HG03159 (cell line): Measurements from ENCODE around the gene SST.
"Not testable (repeated sequence)": the region's sequence is repeated elsewhere in the genome, so short reads cannot be mapped to it uniquely, and the experiment has no call there.

ENCODE experiments used
- ATAC-seq: cut with Tn5 transposase; IDR thresholded peaks from one replicate; pipeline ENCODE4 v1.9.1; 2021; ENCODE audit warnings: mild to moderate bottlenecking, moderate library complexity; ENCODE audit not compliant: unreplicated experiment

SST gene

DNA sequence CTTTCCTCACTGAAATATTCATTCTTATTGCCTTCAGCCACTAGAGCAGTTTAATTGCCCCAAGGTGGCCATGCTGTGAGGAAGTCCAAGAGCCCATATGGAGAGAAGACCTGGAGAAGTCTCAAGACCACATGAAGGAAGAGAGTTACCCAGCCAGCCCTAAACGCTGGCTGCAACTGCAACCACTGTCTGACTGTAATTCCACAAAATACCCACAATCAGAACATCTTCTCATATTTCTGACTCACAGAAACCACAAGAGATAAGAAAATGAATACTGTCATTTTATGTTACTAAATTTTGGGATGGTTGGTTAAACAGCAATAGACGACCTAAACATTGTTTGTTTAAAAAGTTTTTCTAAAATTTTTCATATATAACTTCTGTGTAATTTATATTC, 14.7 kb upstream of the SST start:
- no peak for ATAC-seq

DNA sequence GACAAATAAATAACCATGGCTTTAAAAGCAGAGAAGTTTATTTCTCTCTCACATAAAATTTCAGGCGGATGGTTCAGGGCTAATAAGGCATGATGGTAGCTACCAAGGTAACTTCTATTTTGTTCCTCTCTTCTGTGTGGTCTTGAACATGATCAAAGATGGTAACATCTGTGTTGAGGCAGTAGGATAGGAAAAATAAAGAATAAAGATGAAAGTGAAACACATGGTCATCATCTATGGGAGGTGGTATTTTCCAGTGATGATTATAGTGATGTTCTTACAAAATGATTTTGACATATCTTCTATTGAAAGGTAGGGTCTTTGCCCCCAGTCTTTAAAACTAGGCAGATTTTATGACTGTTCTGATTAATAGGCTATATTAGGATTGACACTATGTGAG, 14.2 kb upstream of the SST start:
- ATAC-seq: no peak

DNA sequence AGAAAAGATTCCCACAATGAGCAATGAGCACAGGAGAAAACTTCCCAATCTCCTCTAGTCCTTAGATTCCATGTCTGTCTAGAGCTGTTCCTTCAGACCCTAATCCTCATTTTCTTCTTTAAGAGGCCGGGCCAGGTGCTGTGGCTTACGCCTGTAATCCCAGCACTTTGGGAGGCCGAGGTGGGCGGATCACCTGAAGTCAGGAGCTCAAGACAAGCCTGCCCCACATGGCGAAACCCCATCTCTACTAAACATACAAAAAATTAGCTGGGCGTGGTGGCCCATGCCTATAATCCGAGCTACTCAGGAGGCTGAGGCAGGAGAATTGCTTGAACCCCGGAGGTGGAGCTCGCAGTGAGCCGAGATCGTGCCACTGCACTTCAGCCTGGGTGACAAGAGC, 11.6 kb upstream of the SST start:
- not testable (repeated sequence) for ATAC-seq

DNA sequence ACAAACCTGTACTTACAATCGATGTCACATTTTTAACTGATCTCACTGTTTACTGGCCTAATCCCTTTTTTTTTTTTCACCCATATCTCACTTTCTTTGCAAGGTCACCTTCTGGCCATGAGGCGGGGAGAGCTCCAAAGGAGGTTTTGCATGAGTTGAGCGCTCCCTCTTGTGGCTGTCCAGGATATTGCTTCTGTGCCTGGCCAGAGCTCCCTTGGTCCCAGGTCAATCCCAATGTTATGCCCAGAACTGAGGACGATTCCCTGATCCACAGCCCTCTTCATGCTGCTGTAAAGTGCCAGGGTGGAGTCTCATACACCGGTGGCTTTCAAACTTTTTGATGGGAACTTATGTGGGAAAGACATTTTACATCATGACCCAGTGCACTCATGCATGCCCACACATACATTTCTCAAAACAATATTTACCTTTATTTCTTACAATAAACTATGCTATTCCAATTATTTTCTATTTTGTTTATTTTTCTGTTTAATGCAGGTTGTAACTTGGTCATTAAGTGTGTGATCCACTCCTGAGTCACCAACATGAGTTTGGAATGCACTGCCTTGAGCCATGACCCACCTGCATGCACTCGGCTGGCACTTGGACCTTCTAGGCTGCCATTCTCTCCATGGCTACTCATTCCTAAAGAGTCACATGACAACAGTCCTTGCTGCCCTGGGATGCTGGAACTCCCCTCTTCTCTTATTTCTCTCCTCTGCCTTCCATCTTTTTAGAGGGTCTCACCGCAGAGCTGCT, 9.6 kb upstream of the SST start:
- ATAC-seq: peak; percentile 92

DNA sequence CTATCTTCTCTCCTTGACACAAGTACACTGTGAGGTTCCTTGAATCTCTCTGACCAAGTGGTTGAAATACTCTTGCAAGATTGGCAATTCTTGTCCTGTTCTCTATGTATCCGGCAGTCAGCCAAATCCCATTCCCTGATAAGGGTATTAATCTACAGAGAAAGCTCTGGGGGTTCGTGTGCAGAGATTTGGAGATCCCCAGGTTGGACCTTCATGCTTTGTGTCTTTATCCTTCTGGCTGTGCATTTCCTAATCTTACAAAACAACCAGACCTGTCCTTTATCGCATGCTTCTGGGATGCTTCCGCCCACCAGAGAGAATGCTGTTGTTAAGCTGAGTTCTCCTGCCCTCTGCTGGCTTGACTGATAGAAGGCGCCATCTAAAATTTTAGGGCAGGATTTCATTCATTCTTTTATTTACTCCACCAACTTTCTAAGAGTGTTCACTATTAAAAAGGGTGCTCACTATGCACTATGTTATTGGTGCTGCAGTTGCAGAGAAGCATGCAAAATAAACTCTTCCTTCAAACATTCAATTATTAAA, 8.6 kb upstream of the SST start:
- ATAC-seq: no peak

DNA sequence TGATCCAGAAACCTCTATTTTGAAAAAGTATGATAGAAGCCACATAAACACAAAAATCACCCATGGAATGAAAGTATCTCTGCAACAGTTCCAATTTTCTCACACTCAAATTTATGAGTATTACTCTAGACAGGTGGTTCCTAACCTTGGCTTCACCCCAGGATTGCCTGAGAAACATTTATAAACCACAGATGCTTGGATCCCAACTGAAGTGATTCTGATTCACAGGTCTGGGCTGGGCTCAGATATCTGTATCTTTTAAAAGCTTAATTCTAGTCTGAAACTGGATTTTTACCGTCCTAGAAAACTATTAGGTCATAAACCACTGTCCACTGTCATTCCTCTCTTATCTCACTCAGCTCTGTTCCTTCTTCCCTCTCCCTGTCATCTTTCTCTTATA, 7.4 kb upstream of the SST start:
- ATAC-seq: no peak

DNA sequence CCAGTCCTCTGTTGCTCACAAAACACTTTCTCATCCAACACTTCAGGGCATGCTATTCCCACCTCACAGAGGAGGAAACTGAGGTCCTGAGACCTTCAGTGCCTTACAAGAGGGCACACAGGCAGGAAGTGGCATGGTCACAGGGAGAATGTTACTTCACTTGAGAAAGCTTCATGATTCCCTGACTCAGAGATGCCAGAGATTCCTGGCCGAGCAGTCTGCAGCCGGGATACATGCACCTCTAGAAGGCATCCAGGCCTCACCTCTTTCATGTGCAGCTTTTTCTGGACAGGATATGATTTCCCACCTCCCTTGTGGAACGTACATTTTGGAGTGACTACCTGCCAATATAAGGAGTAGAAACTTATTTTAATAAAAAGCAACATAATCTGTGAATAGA, 2.8 kb upstream of the SST start:
- no peak for ATAC-seq

DNA sequence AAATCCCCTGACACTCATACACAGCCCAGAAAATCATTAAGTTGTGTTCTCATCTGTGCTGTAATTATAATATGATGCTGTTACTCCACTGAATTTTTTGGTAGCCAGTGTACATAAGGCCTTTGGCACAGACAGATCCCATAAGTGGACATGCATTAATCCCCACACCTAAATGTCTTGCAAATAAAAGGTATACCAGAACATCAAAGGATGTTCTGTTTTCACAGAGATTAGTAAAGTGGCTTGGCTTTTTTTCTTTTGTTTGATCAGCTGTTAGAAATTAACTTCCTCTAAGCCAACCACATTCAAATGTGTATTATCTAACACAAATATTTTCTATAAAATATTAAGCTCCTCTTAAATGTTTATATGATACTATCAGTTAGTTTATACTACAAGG, 2.7 kb downstream of the SST start:
- no peak for ATAC-seq

DNA sequence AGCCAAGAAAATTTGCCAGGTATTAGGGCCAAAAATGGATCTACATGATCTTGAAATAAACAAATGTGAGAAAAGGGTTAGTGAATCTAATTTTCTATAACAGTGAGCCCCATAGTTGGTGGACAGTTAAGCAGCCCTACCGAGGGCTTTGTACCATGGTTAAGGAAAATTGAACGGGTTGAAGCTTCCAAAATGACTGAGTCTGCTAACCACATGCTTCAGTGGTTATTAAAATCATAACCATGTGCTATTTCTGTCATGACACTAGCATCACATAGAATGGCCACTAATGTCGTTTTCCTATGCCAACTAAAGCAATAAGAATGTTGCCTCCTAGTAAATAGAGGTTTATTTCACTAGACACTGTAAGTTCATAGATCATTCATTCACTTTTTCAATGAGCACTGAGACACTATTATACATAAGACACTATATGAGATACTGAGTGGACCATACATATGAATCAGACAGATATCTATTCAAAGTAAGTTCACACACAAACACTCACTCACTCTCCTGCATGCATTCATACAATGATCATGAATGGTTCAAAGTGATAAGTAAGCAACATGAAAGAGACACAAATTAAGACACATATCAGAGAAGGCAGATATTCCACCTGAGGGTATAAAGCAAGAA, 4.3 kb downstream of the SST start:
- ATAC-seq: no peak

DNA sequence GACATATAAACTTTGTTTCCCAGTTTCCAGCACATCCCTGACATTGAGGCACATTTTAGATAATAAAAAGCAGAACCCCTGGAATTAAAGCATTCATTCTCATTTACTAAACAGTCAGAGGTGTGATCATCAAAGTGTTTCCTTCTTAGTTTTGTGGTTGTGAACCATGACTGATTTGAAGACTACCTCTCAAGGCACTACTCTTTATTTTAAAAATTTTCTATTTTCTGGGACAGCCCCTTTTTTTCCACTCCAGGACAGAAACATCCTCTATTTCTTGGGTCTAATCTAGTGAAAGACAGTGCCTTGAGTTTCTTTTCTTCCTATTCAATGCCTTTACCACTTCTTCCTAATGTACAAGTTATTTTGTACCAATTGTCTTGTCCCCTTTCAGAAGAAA, 5.2 kb downstream of the SST start:
- ATAC-seq: no peak

DNA sequence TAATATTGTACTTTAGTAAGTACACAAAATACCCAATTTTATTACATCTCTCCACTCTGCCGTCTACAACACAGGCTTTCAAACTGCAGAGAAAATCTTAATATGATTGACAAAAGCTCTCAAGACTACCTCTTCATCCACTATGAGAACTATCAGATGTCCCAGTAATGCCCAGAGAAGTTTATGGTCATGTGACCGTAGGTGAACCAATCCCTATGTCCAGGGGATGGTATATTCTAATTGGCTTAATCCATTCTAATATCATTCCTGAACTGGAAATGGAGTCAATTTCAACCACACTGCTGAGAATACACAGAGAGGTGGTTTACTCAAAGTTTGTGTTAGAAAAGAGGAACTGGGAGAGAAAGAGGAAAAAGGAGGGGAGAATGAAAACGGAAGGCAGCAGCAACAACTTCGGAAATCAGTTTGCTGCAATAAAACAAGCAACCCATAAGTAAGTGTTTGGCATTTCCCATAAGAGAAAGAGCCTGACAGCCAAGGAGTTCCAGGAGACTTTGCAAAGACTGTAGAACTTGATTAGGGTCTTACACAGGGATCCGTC, 7.3 kb downstream of the SST start:
- no peak for ATAC-seq

DNA sequence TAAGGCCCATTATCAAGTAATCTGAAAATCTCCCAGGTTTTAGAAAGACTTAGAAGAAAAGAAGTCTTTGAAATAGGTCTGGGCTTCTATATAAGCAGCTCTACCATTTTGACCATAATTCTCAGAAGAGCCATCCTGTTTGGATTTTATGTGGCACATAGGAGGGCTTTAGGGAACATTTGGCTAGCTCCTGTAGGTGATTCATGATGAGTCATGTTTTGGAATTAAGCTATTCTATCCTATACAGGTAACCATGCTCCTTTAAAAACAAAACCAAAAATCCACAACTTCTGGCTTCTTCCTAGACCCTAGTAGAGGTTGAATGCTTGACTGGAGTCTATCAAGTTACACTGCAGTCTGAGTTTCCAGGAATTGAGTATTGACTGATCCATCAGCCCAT, 8.9 kb downstream of the SST start:
- no peak for ATAC-seq

DNA sequence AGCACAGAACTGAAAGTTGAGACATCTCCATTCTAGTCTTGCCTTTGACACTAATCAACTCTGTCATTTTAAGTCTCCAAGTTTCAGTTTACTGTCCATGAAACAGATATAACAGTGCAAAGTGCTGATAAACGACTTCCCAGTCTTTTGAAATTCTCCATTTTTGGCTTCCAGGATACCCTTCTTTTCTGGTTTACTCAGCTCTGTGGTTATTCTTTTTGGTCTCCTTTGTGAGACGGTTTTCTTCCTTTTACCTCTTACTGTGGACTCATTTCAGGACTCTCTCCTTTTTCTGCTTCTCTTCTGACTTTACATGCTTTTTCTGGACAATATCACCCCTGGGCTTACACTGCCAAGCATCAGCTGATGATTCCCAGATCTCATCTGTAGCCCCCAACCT, 18.9 kb downstream of the SST start:
- ATAC-seq: no peak

DNA sequence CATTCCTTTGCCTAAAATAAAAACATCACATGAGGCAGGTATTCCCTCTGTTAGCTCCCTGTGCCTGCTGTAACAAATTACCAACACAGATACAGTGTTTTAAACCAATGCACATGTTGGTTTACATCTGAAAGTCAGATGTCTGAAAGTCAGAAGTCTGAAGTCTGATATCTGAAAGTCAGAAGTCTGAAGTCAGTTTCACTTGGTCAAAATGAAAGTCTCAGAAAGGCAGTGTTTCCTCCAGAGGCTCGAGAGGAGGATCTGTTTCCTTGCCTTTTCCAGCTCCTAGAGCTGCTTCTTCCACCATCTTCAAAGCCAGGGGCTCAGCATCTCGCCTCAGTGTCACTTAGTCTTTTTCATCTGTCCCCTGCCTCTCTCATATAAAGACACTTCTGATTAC, 22.0 kb downstream of the SST start:
- peak; percentile 94 for ATAC-seq

DNA sequence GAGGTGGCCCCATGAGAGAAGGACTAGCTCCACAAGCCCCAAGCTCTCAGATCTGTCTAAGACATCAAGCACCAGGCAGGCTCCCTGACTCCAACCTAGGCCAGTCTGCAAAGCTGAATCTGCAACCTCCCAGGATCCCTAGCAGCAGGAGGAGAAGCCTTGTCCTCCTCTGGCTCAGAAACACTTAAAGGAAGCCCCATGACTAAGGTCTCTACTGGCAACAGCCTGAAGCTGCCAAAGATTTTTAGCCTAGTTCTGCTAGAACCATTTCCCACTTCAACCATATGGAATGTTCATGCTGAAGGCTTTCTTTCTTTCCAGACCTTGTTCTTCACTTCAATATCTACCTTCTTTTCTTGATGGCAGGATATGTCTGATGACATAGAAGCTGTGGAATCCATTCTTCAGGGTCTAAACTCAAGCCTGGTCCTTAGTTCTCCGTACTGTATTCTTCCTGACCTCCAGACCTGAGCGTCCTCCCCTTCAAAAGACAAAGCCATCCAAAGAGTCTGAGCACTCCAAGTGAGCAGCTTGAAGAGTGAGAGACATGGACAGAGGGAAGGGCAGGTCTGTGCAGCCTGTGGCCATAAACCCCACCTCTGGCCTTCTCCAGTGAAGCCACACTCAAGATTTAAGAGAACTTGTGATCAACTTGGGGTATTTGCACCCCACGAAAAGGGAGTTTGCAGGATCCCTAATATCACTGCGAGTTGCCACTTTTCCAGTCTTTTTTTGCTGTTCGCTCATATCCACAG, 23.1 kb downstream of the SST start:
- no peak for ATAC-seq

DNA sequence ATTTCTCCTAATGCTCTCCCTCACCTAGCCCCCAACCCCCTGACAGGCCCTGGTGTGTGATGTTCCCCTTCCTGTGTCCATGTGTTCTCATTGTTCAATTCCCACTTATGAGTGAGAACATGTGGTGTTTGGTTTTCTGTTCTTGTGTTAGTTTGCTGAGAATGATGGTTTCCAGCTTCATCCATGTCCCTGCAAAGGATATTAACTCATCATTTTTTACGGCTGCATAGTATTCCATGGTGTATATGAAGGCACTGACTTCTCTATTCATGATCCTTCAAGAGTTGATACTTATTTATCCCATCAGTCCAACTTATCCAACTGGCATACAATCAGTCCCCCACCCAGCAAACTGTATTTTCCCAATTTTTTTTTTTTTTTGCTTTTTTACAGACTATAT, 24.8 kb downstream of the SST start:
- not testable (repeated sequence) for ATAC-seq

DNA sequence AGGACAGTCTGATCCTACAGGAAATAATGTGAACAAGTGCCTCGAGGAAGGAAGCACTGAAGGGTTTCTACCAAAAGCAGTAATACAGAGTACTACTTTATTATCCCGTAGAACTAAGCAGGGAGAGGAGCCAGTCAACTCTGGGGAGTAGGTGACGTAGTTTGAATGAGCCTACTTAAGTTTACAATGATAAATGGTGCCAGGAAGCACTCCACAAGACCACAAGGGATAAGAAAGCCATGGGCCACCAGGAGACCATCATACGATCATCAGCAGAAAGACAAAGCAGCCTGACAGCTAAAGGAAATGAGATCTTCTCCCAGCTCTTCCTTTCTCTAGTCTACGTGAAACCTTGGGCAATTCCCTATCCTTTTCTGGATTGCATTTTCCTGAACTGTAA, 27.3 kb downstream of the SST start:
- no peak for ATAC-seq

DNA sequence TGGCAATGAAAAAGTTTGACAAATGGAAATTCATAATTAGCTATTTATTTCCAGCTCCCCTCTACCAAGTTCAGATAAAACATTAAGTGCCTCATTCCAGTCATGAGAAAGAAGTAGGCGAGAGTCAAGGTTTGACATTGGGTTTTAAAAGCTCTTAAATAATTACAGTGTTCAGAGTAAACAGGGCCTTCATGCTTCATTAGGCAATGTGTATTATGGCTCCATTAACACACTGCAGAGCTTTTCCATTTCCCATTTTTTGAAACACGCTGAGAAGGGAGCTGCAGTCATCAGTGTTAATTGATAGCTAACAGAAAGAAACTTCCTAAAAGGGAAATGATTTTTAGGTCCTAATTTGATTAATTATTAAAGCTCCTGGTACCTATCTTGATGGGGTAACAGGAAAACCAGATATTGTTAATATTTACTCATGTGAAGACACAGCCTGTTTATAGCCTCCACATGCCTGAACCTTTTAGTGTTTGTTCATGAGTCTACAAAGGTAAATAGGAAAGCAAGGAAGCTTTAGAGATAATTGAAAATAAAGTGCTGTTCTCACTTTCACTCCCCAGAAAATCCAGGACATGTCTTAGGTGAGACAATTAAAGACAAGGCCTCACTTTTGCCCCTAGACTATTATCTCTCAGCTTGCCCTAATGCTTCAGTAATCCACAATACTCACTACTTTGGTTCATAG, 28.7 kb downstream of the SST start:
- no peak for ATAC-seq

DNA sequence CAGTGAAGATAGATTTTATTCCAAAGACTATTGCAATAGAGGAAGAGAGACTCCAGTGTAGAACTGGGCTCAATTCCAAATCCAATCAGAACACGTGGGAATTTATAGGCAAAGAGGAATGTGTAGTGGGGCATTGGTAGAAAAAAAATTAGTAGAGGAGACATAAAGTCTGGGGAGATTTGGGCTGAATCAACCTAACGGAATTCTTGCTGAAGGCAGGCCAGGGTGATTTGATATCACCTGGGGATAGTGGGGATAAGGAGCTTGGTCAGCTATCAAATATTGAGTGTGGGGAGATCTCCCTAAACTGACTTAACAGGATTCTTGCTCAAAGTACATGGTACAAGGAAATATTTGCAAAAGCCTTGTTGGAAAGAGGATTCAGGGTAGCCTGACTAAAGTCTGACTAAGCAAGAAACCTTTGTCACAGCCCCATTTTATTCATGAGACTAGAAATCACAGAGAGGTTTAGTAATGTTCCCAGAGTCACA, 29.6 kb downstream of the SST start:
- ATAC-seq: no peak

DNA sequence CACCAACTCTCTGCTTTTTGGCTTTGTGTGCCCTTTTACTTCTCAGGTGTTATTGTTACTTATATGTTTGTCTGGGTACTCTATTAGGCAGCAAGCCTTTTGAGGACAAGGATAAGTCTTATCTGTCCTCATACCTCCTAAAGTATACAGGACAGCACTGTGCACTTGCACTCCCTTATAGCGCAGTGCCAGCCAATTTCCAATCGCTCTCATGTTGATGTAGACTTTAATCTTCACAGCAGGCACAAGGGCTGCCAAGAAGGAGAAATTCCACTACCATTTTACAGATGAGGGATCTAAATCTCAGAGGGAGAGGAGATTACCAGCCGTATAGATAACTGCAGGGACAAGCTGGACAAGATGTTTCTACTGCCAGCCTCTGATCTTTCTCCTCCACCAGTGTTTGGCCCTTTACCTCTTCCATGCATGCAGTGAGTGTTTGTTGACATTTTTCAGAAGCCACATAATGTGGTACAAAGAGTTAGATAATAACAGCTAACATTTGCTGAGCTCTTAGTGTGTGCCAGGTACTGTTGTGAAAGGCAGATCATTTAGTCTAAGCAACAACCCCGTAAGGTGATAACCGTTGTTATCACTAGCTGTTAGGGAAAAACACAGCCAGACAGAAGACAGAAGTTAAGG, 30.1 kb downstream of the SST start:
- no peak for ATAC-seq
